GM18511 (cell line): Measurements from ENCODE around the gene PRPH2.
"Not testable (repeated sequence)": the region's sequence is repeated elsewhere in the genome, so short reads cannot be mapped to it uniquely, and the experiment has no call there.

Experiments
- ATAC-seq: cut with Tn5 transposase; IDR thresholded peaks from one replicate; pipeline ENCODE4 v1.9.1; 2021; ENCODE audit warnings: mild to moderate bottlenecking, moderate library complexity; ENCODE audit not compliant: unreplicated experiment

The PRPH2 gene

DNA sequence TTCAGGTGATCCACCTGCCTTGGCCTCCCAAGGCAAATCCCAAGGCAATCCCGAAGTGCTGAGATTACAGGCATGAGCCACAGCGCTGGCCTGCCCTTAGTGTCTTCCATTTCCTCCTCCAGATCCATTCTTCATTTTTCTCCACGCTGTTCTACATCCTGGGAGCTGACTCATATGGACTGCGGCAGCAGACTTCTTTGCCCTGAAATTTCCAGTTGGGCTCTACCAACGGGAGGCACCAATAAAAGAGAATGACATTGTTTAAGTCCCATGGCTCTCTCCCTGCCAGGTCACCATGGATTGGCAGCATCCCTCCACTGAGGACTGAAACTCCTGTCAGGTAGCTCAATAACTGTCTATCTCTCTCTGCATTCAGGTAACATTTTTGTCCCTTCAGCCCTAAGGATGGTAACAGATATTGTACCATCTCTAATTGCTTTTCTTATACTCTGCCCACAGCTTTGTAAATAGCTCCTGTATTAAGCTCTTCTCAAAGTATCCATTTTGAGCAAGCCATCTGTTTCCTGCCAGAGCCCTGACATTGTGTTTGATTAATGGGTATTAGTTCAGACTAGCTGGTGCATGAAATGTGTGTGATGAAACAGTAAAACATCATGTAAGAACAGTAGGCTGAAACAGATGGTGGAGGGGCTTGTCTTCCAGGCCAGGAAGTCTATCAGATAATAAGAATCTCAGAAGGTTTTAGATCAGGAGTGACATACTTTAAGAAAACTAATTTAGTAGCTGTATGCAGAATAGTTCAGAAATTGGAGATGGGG is 19.9 kb upstream of the PRPH2 start:
- ATAC-seq, result no peak

DNA sequence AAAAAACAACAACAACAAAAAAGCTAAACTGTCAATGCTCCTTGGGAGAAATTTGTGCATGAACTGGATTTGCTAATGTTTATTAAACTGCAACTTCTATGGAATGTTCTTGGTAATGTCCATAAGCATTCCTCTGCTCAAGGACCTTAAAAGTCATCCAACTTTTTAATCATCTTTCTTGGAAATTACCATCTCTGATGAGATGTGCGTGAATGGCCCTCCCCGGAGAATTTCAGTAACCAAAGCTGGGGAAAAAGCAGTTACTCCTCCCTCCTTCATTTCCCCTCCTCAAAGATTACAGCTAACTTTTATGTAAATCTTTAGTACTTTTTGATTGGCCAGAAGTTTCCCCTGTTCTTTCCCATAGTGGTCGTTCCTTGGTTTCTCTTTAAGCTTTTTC is 18.3 kb upstream of the PRPH2 start:
- ATAC-seq, result no peak

DNA sequence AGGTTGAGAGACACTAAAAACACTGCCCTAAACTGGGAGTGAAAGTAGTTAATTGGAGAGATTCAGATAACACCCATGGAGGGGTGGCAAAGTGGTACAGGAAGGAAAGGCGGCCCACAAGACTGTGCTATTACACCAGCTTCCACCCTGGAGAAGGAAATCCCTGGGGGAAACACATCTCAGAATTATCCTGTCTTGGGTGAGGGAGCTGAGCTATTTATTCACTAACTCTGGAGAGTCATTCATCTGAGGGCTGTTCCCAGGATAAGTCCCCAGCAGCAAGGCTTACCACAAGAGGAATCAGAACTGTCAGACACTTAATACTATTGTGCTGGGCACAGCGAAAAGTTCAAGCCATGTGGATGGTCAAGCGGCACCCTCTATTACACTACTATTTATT is 13.6 kb upstream of the PRPH2 start:
- no peak for ATAC-seq

DNA sequence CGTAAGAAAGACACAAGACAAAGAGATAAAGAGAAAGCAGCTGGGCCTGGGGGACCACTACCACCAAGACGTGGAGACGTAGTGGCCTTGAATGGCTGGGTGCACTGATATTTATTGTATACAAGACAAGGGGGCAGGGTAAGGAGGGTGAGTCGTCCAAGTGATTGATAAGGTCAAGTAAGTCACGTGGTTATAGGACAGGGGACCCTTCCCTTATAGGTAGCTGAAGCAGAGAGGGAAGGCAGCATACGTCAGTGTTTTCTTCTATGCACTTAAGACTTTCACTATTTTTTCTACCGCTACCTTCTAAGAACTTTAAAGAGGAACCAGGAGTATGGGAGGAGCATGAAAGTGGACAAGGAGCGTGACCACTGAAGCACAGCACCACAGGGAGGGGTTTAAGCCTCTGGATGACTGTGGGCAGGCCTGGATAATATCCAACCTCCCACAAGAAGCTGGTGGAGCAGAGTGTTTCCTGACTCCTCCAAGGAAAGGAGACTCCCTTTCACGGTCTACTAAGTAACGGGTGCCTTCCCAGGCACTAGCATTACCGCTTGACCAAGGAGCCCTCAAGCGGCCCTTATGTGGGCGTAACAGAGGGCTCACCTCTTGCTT is 11.6 kb upstream of the PRPH2 start:
- not testable (repeated sequence) for ATAC-seq

DNA sequence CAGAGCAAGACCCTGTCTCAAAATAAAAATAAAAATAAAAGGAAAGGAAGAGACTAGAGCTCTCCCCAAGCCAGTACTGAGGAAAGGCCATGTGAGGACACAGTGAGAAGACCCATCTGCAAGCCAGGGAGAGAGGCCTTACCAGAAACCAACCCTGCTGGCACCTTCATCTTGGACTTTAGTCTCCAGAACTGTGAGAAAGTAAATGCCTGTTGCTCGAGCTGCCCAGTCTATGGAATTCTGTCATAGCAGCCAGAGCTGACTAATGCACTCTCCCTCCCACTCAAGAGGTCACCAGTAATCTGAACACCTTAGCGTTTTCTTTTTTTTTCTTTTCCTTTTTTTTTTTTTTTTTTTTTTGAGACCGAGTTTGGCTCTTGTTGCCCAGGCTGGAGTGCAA is 7.3 kb upstream of the PRPH2 start:
- ATAC-seq, result no peak

DNA sequence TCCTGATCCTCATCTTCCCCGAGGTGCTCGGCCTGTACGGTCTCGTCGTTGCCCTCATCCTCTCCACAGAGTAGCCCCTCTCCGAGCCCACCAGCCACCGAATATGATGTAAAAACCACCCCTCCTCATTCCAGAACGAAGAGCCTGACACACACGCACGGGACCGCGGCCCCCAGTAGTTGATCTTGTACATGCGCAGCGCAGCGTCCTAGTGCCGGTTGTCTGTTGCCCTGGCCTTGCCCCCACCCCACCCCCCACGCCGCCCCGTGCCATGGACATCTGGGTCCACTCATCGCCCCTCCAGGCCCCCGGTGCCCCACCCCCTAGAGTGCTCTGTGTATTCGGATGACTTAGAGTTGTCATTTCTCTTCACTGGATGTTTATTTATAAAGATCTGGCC is 5.2 kb upstream of the PRPH2 start:
- no peak for ATAC-seq

DNA sequence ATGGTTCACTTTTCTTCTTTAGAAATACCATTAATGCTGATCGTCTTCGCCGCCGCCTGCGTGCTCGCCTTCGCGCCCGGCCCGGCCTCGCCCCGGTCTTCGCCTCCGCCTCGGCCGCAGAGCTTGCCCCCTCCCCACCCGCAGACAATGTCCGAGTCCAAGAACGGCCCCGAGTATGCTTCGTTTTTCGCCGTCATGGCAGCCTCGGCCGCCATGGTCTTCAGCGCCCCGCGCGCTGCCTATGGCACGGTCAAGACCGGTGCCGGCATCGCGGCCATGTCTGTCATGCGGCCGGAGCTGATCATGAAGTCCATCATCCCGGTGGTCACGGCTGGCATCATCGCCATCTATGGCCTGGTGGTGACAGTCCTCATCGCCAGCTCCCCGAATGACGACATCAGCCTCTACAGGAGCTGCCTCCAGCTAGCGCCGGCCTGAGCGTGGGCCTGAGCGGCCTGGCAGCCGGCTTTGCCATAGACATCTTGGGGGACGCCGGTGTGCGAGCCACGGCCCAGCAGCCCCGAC is 4.8 kb upstream of the PRPH2 start:
- no peak for ATAC-seq

DNA sequence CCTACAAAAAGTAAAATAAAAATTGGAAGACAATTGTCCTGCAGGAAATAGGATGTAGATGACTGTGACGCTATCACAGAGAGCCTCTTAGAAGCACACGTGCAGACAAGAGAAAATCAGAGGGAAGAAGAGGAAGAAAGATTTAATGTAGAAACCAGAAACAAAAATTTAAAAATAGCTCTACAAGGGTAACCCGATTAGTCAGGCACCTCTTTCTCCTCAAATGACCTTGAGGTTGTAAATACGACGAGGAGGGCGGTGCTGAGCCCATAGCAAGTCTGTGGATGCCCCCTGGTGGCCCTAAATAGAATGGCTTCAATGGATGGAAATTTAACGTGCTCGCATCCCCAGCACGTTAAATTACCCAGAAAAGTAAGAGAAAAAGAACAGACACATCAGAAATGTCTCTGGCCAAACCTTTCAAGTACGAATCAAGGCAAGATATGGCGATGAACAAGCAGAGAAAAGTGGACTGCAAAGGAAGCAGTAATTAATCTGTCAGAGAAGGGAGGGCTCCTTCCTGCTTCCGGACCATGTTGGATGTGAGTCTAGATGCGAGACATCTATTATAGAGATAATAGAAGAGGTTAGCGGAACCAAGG is 4.2 kb upstream of the PRPH2 start:
- peak; percentile 81 for ATAC-seq

DNA sequence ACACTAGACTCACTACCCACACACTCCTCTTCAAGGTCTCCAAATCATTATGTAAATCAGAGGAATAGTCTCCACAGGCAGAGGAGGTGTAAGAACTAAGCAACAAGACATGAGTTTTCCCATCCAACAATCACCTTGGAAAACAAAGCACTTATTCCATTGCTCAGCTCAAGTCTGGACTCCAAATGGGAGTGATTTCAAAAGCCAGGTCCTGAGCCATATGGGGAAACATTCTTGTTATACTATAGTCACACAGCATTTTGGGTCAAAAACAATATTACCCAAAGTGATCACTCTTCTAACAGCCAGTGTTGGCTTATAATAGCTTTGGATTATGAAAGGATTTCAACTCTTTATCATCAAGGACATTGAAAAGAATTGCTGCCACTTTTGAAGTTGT is 3.6 kb upstream of the PRPH2 start:
- no peak for ATAC-seq

DNA sequence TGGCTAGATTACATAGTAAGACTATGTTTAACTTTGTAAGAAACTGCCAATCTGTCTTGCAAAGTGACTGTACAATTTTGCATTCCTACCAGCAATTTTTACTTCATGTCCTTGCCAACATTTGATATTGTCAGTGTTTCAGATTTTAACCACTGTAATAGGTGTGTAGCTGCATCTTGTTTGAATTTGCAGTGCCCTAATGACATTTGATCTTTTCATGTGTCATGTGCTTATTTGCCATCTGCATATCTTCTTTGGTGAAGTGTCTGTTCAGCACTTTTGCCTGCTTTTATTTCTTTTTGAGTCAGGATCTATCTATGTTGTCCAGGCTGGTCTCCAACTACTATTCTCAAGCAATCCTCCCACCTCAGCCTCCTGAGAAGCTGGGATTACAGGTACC is 2.4 kb upstream of the PRPH2 start:
- ATAC-seq, result no peak

DNA sequence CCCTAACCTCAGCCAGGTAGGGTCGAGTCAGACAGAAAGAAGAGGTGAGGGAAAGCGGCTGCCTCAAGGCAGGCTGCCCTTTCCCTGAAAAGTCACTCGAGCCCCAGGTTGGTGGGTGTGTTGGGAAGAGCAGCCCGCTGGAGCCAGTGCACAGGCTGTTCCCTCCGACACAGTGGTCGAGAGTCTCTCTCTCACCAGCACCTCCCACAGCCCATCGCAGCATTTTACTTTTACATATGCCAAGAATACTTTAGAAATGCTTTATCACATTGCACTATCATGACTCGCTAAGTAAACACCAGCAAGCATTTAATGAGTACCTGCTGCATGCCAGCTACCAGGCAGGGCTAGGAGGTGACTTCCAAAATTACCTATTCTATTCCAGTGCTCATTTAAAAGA is 1.7 kb downstream of the PRPH2 start:
- no peak for ATAC-seq

DNA sequence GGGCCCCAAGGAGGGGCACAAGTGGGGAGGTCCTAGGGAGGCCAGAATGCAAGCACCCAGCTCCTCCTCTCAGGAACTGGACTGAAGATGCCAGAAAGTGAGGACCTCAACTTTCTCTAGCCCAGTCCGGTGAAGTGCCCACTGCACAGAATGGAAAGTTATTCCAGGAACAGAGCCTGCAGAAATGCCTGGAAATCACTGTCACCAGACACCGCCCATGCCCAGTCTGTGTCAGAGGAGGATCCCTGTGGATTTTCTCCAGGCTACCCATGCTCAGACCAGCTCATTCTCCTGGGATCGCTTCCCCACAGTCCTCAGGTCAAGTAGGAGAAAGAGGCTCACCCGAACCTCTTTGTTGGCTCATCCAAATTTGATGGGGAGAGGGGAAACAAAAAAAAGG is 6.5 kb downstream of the PRPH2 start:
- no peak for ATAC-seq

DNA sequence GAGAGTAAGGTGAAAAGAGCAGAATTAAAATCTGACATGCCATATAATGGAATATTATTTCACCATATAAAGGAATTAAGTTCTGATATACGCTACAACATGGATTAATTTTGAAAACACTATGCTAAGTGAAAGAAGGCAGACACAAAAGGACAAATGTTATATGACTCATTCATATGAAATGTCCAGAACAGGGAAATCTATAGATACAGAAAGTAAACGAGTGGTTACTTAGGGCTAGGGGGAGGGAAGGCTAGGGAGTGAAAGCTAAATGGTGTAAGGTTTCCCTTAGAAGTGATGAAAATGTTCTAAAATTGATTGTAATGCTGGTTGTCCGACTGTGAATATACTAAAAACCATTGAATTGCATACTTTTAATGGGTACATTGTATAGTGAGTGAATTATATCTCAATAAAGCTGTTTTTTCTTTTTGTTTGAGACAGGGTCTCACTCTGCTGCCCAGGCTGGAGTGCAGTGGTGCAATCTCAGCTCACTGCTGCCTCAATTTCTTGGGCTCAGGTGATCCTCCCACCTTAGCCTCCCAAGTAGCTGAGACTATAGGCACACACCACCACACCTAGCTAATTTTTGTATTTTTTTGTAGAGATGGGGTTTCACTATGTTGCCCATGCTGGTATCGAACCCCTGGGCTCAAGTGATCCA is 8.2 kb downstream of the PRPH2 start:
- ATAC-seq, result no peak

DNA sequence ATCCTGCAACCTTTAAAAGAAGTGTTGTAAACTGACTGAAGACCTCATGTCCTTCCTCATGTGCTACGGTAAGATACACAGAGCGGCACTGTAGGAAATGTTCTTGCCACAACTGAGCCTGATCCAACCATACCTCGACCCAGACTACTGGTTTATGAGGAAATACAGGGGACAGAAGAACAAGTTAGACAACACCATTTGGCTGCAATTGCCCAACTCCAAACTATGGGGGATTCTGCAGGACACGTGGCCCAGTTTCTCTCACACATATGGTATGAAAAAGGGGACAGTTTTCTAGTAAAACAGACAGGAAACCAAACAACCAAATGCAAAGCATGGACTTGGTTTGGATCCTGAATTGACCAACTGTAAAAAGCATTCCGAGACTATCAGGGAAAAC is 10.5 kb downstream of the PRPH2 start:
- no peak for ATAC-seq

DNA sequence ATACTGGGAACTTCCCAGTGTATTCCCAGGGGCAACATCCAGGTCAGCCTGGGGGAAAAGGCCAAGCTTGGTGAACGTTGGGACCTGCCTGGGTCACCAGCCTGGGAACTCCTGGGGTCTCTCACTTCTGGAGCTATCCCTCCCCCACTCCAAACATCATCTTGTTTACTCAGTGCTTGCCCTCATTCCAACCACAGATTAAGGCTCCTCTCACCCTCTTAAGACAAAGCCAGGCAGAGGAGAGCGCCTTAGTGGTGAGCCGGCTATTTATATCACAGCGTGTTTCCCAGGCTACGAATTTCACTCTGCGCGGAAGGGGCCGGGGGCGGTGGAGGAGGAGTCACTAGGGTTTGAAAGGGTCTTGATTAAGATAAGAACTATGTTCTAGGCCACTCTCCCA is 12.1 kb downstream of the PRPH2 start:
- no peak for ATAC-seq

DNA sequence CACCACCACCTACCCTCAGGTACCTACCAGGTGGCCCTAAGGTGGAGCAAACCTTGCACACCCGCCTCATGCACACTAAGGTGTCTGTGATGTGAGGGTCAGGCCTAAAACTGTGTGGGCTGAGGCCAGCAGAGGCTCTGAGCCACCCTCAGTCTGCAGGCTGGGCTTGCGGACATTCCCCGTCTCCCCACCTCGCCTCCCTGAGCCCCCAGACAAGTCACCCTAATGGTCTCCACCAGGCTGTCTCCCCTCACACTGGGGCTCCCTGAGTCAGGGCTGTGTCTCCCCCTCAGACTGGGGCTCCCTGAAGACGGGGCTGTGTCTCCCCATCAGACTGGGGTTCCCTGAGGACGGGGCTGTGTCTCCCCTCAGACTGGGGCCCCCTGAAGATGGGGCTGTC is 12.5 kb downstream of the PRPH2 start:
- ATAC-seq, result no peak

DNA sequence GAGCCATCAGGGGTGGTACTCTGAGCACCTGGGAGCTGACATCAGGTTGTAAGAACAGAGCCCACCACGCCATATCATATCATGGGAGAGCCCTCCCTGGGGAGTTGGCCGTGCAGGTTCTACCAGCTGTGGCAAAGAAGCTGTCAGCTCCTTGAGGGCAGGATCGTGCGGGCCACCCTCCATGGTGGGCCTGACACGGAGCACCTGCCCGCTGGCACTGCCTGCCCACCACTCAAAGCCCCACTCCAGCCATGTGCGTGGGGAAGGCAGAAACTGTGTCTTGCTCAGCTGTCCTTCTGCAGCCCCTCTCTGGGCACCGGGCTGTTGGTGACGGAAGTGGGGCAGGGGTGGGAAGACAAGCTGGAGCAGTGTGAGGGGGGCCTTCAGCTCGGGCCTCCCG is 14.3 kb downstream of the PRPH2 start:
- no peak for ATAC-seq

DNA sequence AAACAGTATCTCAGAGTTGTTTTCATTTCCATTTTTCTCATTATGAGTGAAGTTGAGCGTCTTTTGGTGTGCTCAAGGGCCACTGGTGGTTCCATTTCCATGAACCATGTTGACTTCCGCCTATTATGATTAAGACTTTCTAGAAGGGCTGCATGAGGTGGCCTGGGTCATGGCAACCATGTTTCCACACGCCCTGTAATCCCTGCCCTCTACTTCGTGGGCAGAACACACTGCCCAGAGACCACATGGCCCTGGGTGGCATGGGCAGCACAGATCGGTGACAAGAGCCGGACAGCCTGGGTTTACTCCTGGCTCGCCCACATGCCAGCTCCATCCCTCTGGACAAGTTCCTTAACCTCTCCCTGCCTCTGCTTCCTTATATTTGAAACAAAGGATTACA is 14.8 kb downstream of the PRPH2 start:
- no peak for ATAC-seq

DNA sequence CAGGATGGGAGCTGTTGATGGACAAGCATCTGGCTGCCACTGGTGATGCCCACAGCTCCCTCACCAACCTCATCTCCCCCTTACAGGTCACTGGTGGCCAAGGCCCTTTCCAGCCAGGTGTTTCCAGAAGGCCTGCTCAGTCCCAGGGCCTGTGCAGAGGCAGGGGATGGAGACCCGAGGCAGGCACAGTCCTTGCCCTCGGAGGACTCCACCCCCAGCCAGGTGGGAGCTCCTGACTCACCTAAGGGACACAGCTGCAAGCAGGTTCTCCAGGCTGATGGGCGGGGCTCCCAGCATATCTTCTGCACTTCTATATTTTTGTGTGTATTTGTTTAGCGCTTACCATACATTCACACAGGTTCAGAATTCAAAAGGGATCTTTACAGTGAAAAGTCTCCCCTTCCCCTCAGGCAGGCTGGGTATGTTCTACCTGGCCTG is 17.4 kb downstream of the PRPH2 start:
- no peak for ATAC-seq

DNA sequence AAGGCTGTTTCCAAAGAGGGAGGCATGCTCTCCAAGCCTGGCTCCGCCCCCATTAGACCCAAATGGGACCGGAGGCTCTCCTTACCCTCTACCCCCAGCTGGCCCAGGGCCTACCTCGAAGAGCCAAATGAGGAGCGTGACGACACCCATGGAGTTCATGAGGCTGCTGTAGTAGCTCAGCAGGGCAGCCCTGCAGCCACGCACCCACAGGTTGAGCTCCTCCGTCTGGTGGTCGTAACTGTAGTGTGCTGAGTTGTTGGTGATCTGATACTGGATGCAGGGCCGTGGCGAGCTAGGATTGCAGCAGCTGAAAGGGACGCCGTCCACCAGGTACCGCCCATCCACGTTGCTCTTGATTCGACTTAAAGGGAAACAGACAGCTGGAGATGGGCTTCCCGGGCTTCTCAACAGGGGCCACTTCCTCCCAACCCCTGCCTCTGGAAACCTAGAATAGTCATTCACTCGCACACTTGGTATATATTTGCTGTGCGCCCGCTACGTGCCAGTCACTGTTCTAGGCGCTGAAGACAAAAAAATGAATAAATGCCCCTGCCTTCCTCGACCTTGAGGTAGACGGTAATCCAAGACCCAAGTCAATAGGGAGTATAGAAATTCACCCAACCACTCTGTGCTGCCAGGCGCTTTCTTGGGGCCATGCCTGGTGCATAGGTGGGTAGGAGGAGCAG is 18.0 kb downstream of the PRPH2 start:
- no peak for ATAC-seq

DNA sequence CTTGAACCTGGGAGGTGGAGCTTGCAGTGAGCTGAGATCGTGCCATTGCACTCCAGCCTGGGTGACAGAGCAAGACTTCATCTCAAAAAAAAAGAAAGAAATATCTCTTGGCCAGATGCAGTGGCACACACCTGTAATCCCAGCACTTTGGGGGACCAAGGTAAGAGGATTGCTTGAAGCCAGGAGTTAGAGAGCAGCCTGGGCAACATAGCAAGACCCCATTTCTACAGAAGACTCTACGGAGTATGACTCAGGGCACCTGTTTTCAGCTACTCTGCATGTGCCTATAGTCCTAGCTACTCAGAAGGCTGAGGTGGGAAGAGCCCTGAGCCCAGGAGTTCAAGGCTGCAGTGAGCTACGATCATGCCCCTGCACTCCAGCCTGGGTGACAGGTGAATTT is 19.6 kb downstream of the PRPH2 start:
- ATAC-seq, result not testable (repeated sequence)
